Heart right ventricle (tissue), 16 donors: ENCODE measurements around the gene NCAPG2. TPM values are rescaled to one million over a fixed set of nuclear protein-coding genes. Genes with fewer than 3 reads are reported as not detected.

ENCODE experiments used
- ATAC-seq, 8 donors: fragments of 200-7000 bp; cut with Tn5 transposase; one replicate each; pipeline ENCODE4 v1.9.1; 2020; ENCODE audit warnings: mild to moderate bottlenecking in 8 of 8, moderate library complexity in 8 of 8, moderate number of reproducible peaks in 1 of 8
- DNase-seq, 2 donors: peaks; one replicate each; pipeline ENCODE4 v3.0.0-alpha.2; 2020
- H3K27ac ChIP-seq, 10 donors: fragments of 200-600 bp; sonication (generic) in 2 of 10; one replicate each; pipeline versions ENCODE4 v1.5.0 to v1.8.0; 2020 to 2022; ENCODE audit warnings: mild to moderate bottlenecking in 3 of 10
- H3K27me3 ChIP-seq, 7 donors: fragments of 200-600 bp; one replicate each; pipeline ENCODE4 v1.8.0; 2021 to 2022; ENCODE audit warnings: mild to moderate bottlenecking in 2 of 7
- H3K36me3 ChIP-seq, 9 donors: fragments of 200-600 bp; sonication (generic) in 1 of 9; one replicate each; pipeline versions ENCODE4 v1.5.0 to v1.8.0; 2020 to 2022; ENCODE audit warnings: mild to moderate bottlenecking in 2 of 9
- H3K4me1 ChIP-seq, 9 donors: fragments of 200-600 bp; sonication (generic) in 1 of 9; one replicate each; pipeline versions ENCODE4 v1.5.0 to v1.8.0; 2020 to 2022; ENCODE audit warnings: mild to moderate bottlenecking in 4 of 9
- H3K4me3 ChIP-seq, 10 donors: fragments of 200-600 bp; sonication (generic) in 2 of 10; one replicate each; pipeline versions ENCODE4 v1.5.0 to v1.8.0; 2020 to 2022; ENCODE audit warnings: mild to moderate bottlenecking in 7 of 10, moderate library complexity in 2 of 10
- H3K9me3 ChIP-seq, 11 donors: fragments of 200-600 bp in 10 of 11; sonication (generic) in 2 of 11; one replicate each; pipeline versions ENCODE4 v1.5.0 to v1.8.0; 2013 to 2022; ENCODE audit warnings: mild to moderate bottlenecking in 2 of 11, control low read depth in 1 of 11, moderate library complexity in 1 of 11
- CTCF ChIP-seq, 9 donors: fragments of 200-600 bp; sonication (generic) in 2 of 9; IDR thresholded peaks; one replicate each; pipeline versions ENCODE4 v1.5.0 to v1.8.0; 2021 to 2022; ENCODE audit warnings: antibody characterized with exemption in 9 of 9, mild to moderate bottlenecking in 5 of 9, moderate library complexity in 1 of 9
- WGBS, 2 donors: extraction: QIAGEN DNeasy Blood & Tissue Kit; methylation state at CpG; one replicate each; pipeline ENCODE4 v1.1.7; 2013; ENCODE audit warnings: inconsistent platforms in 1 of 2; 5-methylcytosine and 5-hydroxymethylcytosine counted together
- intact Hi-C, 10 donors: fragments of 100-400 bp; cut with DNase I; formaldehyde crosslinking; loops; one replicate each; pipeline versions ENCODE4 v1.11.1 to v1.14.2; 2022
- polyA plus RNA-seq, 2 donors: library from polyadenylated mRNA; stranded (reverse); fragments of 200-250 nt; gene quantifications; one replicate each; pipeline ENCODE4 v1.2.3, GENCODE V29; 2013
- total RNA-seq, 10 donors: library from RNA; stranded (reverse); fragmentation: NEBNext Ultra II Directional in 3 of 10; extraction: Animal tissue kit (Norgen Biotek cat#: 25700) in 3 of 10; gene quantifications; one replicate each; pipeline versions ENCODE4 v1.2.1 to v1.2.4, GENCODE V29; 2021 to 2023
- donor health status: Arrhythmogenic right ventricular cardiomyopathy.
- donor health status: ischemic (EF 13 %, LVEDD 7.1; RV severe dilation, severe dysfunction).
- donor health status: healthy with polysubstance abuse.
- donor health status: DM: no; HTN: yes; CAD: no.
- donor health status: DM: no; HTN: no; CAD: no.
- donor health status: ischemic (EF 25% LVEDD 6.9; RV normal size, moderate dysfunction).
- donor health status: ischemic (EF 25% LVEDD 5.7; RV mildly dilated, moderate dysfunction).
- donor health status: healthy.
- donor health status: DM: yes; HTN: yes; CAD: no.
- donor health status: Ischemic cardiomyopathy.
- donor health status: ischemic (EF 35%, LVEDD 5.7; RV mildly dilated, moderate dysfunction).
- donor health status: nonischemic (EF 11% LVEDD 7.7; RV severe dilation, severe dysfunction).
- donor health status: DM: yes; HTN: yes; CAD: no.
- donor health status: PGD.
- donor health status: ischemic (EF 29% LVEDD 5.4; RV normal size, mild dysfunction).
- donor health status: nonischemic (EF 23%, LVEDD 6.1; RV moderate dilation, normal function).

NCAPG2 gene
- total and polyA plus RNA-seq, 12 donors: 1.3 to 8.0 (median 4.6) TPM

- ATAC-seq: no peak
- no peak for DNase-seq
- Histone ChIP-seq H3K27me3 (no peaks in the 10 kb centered on the region), H3K4me3 (no peak overlapping the region), H3K4me1 (no peaks in the 10 kb centered on the region), H3K9me3 (no peaks in the 10 kb centered on the region), H3K36me3 (peaks cover 0 to 88% (median 7%) of the 10 kb centered on the region in 9 donors), H3K27ac (no peak overlapping the region)
- intact Hi-C loops: no loop called here
- no peak for TF ChIP-seq CTCF (IDR thresholded peaks at IDR 0.05)
- 92 to 96% methylated on average over 2 of the region's 2 CpGs for WGBS, 2 donors
Observed at GRCh38 chr7:158658475-158658874, 46.1 kb downstream of the NCAPG2 start.

GRCh38 chr7:158657189-158657746 lies 47.3 kb downstream of the NCAPG2 start:
- DNase-seq (no peak), ATAC-seq (no peak)

GRCh38 chr7:158655931-158656441 lies 48.6 kb downstream of the NCAPG2 start:
- intact Hi-C loops: no loop called here
- no peak for TF ChIP-seq CTCF (IDR thresholded peaks at IDR 0.05)

More at GRCh38 chr7:158657189-158657746, 47.3 kb downstream of the NCAPG2 start:
- no peaks in the 10 kb centered on the region for H3K9me3 ChIP-seq
- H3K27me3 ChIP-seq: no peaks in the 10 kb centered on the region
- intact Hi-C loops: no loop called here
- no peak for TF ChIP-seq CTCF (IDR thresholded peaks at IDR 0.05)
- 91 to 94% methylated on average over 10 of the region's 10 CpGs for WGBS, 2 donors
- peaks cover 0 to 79% (median 7%) of the 10 kb centered on the region in 9 donors for H3K36me3 ChIP-seq
- no peak overlapping the region for H3K27ac ChIP-seq
- no peaks in the 10 kb centered on the region for H3K4me1 ChIP-seq
- H3K4me3 ChIP-seq: no peak overlapping the region

GRCh38 chr7:158655507-158655906 lies 49.1 kb downstream of the NCAPG2 start:
- ATAC-seq (peak in 1 of 8 donors; percentile 16), DNase-seq (no peak)
- intact Hi-C loops: no loop called here
- TF ChIP-seq CTCF (IDR thresholded peaks at IDR 0.05): no peak
- H3K4me1 ChIP-seq: peaks cover 0 to 1% (median 0%) of the 10 kb centered on the region in 9 donors
- WGBS, 2 donors: 96 to 97% methylated on average over 11 of the region's 11 CpGs
- H3K4me3 ChIP-seq: no peak overlapping the region
- peaks cover 0 to 80% (median 7%) of the 10 kb centered on the region in 9 donors for H3K36me3 ChIP-seq
- H3K27me3 ChIP-seq: no peaks in the 10 kb centered on the region
- no peak overlapping the region for H3K27ac ChIP-seq
- H3K9me3 ChIP-seq: no peaks in the 10 kb centered on the region

More at GRCh38 chr7:158655931-158656441, 48.6 kb downstream of the NCAPG2 start:
- DNase-seq (no peak), ATAC-seq (no peak)
- 93 to 95% methylated on average over 7 of the region's 7 CpGs for WGBS, 2 donors
- Histone ChIP-seq H3K36me3 (peaks cover 0 to 80% (median 7%) of the 10 kb centered on the region in 9 donors), H3K27ac (no peak overlapping the region), H3K27me3 (no peaks in the 10 kb centered on the region), H3K4me1 (no peaks in the 10 kb centered on the region), H3K9me3 (no peaks in the 10 kb centered on the region), H3K4me3 (no peak overlapping the region)
